ENCODE measurements around the gene SSC5D.

Gene SSC5D

GRCh38 chr19:55455576-55456235 is 32.5 kb upstream of the SSC5D start:
- DNase-seq: no peak

- DNase-seq: no peak
These were observed 31.9 kb upstream of the SSC5D start for GRCh38 chr19:55456347-55456746.

GRCh38 chr19:55457683-55458457 is 30.4 kb upstream of the SSC5D start:
- no peak for DNase-seq

GRCh38 chr19:55459551-55459949 is 28.7 kb upstream of the SSC5D start:
- DNase-seq: no peak

GRCh38 chr19:55459950-55460657 is 28.1 kb upstream of the SSC5D start:
- DNase-seq: peak in 1 of 2 donors; percentile 9

GRCh38 chr19:55460670-55461258 is 27.5 kb upstream of the SSC5D start:
- DNase-seq: peak in 1 of 2 donors; percentile 43

- peak; percentile 98 to 100 for DNase-seq
These were observed 26.8 kb upstream of the SSC5D start, which contains the start of gene ISOC2 for GRCh38 chr19:55461259-55461973. Gene ISOC2 (minus strand): TSS chr19:55461642. CDS start chr19:55456486, 5,156 bp downstream.

- DNase-seq: no peak
These were observed 26.1 kb upstream of the SSC5D start for GRCh38 chr19:55461974-55462626.

GRCh38 chr19:55462722-55463121 is 25.5 kb upstream of the SSC5D start:
- no peak for DNase-seq

- no peak for DNase-seq
These were observed 24.6 kb upstream of the SSC5D start for GRCh38 chr19:55463583-55464031.

GRCh38 chr19:55464039-55464661 is 24.1 kb upstream of the SSC5D start:
- no peak for DNase-seq

- no peak for DNase-seq
These were observed 23.6 kb upstream of the SSC5D start, which contains the start of gene C19orf85 for GRCh38 chr19:55464662-55465054. Gene C19orf85 (minus strand): TSS chr19:55464751. CDS start chr19:55464554, 197 bp downstream.

- DNase-seq: no peak
These were observed 22.6 kb upstream of the SSC5D start for GRCh38 chr19:55465460-55466240.

GRCh38 chr19:55466241-55466614 is 22.0 kb upstream of the SSC5D start:
- no peak for DNase-seq

- DNase-seq: peak in 1 of 2 donors; percentile 40
These were observed 20.8 kb upstream of the SSC5D start for GRCh38 chr19:55467236-55468053.

GRCh38 chr19:55468054-55468393 is 20.2 kb upstream of the SSC5D start:
- no peak for DNase-seq

- no peak for DNase-seq
These were observed 17.0 kb upstream of the SSC5D start for GRCh38 chr19:55471266-55471665.

GRCh38 chr19:55472463-55472862 is 15.8 kb upstream of the SSC5D start:
- DNase-seq: no peak

GRCh38 chr19:55473225-55474012 is 14.8 kb upstream of the SSC5D start:
- no peak for DNase-seq

All from hippocampal formation (tissue), 2 donors.